ENCODE data around the gene JAK1. TPM values are rescaled to one million over a fixed set of nuclear protein-coding genes. Genes with fewer than 3 reads are reported as not detected.

The JAK1 gene
- total and polyA plus RNA-seq, 10 of the 15 experiments (the other 5 are each of a cell fraction or from before 2014, with no cell fraction given): 9.6 to 45.5 (median 35.7) TPM

GRCh38 chr1:64986903-64987871 is 20.8 kb upstream of the JAK1 start (continued):
- TF ChIP-seq ZNF687 (IDR thresholded peaks at IDR 0.05) (no peak), NFYA (IDR thresholded peaks at IDR 0.05; ENCODE audit: borderline replicate concordance, low read depth, low read length) (no peak)

- CTCF ChIA-PET: no interaction called here
Observed at GRCh38 chr1:64984737-64985136, 18.4 kb upstream of the JAK1 start.

More at GRCh38 chr1:64984737-64985136, 18.4 kb upstream of the JAK1 start:
- no peaks in the 10 kb centered on the region for H3K79me2 ChIP-seq (ENCODE audit: control insufficient read depth, insufficient read depth, low read length)
- no peak for ATAC-seq
- SMC1A ChIA-PET (ENCODE audit: uncharacterized antibody, unreplicated experiment): no interaction called here
- no peak overlapping the region for H3K27ac ChIP-seq (ENCODE audit: control insufficient read depth, insufficient read depth)
- no peaks in the 10 kb centered on the region; a peak in 2 of 4 replicates for H3K27me3 ChIP-seq (replicated peaks in 1 of 2; ENCODE audit: control insufficient read depth in 2 of 2, insufficient read depth in 2 of 2, low read length in 1 of 2)
- POLR2A ChIA-PET: no interaction called here
- H3K9me3 ChIP-seq (replicated peaks; ENCODE audit: control insufficient read depth, insufficient read depth, low read length): no peaks in the 10 kb centered on the region
- H3K4me3 ChIP-seq: no peak overlapping the region
- in situ Hi-C loops (cut with MboI) (no loop called here), intact Hi-C loops (cut with micrococcal nuclease; ENCODE audit: unreplicated experiment) (no loop called here)
- no peak overlapping the region for H3K4me2 ChIP-seq (ENCODE audit: control insufficient read depth, insufficient read depth)
- no peak overlapping the region for H2AFZ ChIP-seq (ENCODE audit: control insufficient read depth, low read depth, low read length)
- 36% methylated on average over 3 of the region's 3 CpGs for WGBS (ENCODE audit: insufficient coverage, insufficient replicate concordance, low lambda C conversion rate, missing lambda C conversion rate)
- peaks cover 9% of the 10 kb centered on the region for H3K4me1 ChIP-seq (ENCODE audit: control insufficient read depth, insufficient read depth, low read length)
- no peaks in the 10 kb centered on the region for H3K36me3 ChIP-seq (ENCODE audit: control insufficient read depth in 2 of 2, insufficient read depth in 2 of 2, low read length in 1 of 2)
- H3K9ac ChIP-seq (ENCODE audit: control insufficient read depth, insufficient read depth, low read length): no peak overlapping the region
- H4K20me1 ChIP-seq (ENCODE audit: control insufficient read depth, insufficient read depth): no peaks in the 10 kb centered on the region
- RAD21 ChIA-PET (ENCODE audit: unreplicated experiment): no interaction called here
- no TSS peak for BruUV-seq (replicated peaks)
- DNase-seq (ENCODE audit: low read depth, low spot score): no peak
- TF ChIP-seq CBX3 (IDR thresholded peaks at IDR 0.05; ENCODE audit: borderline replicate concordance, low read depth) (no peak), BCL3 (IDR thresholded peaks at IDR 0.05; ENCODE audit: borderline replicate concordance, insufficient read depth, low read depth, low read length, poor library complexity, severe bottlenecking) (no peak), ZBTB33 (IDR thresholded peaks at IDR 0.05) (no peak), PML (IDR thresholded peaks at IDR 0.05; ENCODE audit: low read length) (no peak), IRF4 (IDR thresholded peaks at IDR 0.05; ENCODE audit: low read depth, low read length) (no peak)
- no peak for FAIRE-seq
